ENCODE measurements around the gene ABCB1.

Gene ABCB1

DNA sequence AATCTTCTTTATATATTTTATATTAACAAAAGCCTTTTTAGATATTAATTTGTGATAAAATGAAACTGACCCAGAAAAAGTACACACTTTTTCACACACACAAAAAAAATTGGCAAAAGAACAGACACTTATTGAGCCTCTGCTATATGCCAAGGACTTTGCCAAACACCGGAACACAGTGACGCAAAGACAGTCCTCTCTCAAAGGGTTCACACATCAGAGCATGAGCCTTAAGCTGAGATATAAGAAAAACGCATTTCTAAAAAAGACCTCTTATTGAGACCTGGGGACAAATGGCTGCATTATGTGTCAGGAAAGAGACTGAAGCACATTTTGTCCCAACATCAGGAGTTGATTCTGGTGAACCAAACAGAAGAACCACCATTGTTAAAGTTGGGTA is 101.2 kb downstream of the ABCB1 start:
- TF ChIP-seq, protein P1, sequence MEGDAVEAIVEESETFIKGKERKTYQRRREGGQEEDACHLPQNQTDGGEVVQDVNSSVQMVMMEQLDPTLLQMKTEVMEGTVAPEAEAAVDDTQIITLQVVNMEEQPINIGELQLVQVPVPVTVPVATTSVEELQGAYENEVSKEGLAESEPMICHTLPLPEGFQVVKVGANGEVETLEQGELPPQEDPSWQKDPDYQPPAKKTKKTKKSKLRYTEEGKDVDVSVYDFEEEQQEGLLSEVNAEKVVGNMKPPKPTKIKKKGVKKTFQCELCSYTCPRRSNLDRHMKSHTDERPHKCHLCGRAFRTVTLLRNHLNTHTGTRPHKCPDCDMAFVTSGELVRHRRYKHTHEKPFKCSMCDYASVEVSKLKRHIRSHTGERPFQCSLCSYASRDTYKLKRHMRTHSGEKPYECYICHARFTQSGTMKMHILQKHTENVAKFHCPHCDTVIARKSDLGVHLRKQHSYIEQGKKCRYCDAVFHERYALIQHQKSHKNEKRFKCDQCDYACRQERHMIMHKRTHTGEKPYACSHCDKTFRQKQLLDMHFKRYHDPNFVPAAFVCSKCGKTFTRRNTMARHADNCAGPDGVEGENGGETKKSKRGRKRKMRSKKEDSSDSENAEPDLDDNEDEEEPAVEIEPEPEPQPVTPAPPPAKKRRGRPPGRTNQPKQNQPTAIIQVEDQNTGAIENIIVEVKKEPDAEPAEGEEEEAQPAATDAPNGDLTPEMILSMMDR (IDR thresholded peaks at IDR 0.05): no peak

DNA sequence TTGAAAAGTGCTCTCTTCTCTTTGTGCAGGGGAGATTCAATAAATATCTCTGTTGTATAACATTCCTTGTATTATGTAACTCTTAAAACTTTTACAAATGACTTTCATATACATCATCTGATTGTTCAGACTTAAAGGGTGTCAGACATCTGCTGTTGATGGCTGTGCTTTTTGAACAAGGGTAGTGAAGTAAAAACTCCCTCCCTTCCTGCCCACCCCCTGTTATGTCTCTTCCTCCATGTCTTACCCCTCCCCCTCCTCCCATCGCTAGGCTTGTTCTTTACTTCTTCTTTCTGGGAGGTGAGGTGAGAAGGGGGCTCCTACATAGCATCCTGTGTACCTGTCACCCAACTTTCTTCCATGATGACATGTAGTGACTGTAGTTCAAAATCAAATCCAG is 101.8 kb downstream of the ABCB1 start:
- TF ChIP-seq, protein P1 (IDR thresholded peaks at IDR 0.05): no peak

DNA sequence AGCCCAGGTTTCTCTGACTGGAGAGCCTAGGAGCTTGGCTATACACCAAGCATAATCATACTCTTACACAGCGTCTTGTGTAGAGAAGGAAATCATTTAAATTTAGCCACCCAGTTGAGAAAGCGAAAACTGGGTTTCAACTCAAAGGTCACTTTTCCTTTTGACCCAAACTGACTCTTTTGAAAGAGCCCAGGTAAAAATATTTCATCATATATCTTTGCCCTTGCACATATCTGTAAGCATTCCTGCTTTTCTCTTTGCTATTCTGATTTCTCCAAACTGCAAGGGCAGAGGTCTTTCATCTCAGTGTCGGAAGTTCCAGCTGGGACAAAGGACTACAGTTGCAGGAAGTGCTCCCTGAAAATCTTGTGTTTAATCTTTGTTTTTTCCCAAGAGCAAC is 103.2 kb downstream of the ABCB1 start:
- TF ChIP-seq, protein P1 (IDR thresholded peaks at IDR 0.05): no peak

DNA sequence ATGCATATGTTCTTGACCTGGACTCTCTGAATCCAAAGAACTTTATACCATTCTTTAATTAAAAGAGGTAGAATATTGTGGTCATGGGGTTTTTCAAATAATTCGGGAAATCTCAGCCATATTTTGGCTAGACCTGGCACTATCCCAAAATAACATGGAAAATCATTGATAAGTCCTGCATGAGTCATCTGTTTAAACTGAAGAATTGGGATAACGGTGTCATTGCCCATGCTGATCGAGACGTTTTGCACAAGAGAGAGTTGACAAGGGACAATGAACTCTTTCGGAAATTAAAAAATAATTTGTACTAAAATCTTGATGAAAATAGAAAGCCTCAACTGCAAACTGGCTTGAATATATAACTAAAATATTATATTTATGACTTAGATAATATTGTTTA is 105.3 kb downstream of the ABCB1 start:
- TF ChIP-seq, protein P1 (IDR thresholded peaks at IDR 0.05): no peak

DNA sequence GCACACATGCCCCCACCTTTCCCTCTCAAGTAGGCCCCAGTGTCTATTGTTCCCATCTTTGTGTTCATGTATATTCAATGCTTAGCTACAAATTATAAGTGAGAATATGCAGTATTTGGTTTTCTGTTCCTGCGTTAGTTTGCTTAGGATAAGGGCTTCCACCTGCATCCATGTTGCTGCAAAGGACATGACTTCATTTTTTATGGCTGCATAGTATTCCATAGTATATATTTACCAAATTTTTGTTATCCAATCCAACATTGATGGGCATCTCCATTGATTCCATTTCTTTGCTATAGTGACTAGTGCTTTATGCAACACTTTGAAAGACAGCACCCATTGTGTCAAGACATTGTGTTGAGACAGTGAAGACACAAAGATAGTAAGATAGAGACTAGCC is 106.2 kb downstream of the ABCB1 start:
- TF ChIP-seq, protein P1 (IDR thresholded peaks at IDR 0.05): no peak

DNA sequence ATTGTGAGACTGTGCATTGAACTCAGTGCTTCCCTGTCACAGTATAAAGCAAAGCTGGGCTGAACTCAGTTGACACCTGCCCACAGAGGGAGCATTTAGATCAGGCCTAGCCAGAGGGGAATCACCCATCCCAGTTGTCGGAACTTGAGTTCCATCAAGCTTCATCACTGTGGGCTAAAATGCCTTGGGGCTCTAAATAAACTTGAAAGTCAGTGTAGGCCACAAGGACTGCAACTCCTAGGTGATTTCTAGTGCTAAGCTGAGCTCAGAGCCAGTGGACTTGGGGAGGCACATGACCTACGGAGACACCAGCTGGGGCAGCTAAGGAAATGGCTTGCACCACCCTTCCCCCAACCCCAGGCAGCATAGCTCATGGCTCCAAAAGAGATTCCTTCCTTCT is 117.6 kb downstream of the ABCB1 start:
- TF ChIP-seq, protein P1 (IDR thresholded peaks at IDR 0.05): no peak

DNA sequence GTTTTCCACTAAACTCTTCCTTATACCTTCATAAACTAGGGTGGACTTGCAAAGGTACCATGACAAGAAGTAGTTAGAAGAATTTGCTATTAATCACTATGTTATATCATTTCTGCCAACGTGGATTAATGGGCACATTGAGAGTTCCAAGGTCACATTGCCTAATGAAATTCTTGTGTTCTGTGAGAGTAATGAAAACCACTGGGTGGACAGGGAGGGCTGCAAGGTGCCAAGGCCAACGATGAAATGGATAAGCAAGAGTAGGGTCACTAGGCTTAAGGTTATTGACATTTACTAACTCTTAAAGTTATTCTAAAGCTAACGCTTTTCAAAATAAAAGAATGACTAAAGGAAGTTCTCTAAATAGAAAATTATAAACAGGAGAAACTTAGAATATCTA is 118.6 kb downstream of the ABCB1 start:
- TF ChIP-seq, protein P1 (IDR thresholded peaks at IDR 0.05): no peak

DNA sequence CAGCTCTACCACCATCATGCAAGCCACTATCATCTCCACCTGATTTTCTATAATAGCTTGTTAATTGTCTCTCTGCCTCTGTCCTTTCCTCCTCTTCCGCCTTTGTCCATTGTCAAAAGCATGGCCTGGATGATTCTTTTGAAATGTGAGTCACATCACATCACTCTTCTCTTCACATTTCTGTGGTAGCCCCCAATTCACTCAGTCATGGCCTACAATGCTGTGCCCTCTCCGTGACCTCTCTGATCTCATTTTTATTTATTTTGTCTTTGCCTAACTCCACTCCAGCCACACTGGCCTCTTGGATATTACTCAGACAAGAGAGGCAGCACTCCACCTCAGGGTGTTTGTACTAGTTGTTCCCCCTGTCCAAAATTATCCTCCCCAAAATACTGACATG is 120.3 kb downstream of the ABCB1 start:
- TF ChIP-seq, protein P1 (IDR thresholded peaks at IDR 0.05): no peak
